Stimulated activated CD4-positive, alpha-beta T cell treated with anti-CD3 and anti-CD28 coated beads, Interleukin-15, amount 100 ng/mL, for 24 hours (primary cell): ENCODE data around the gene LRRK2.
"Not testable (repeated sequence)": the region's sequence is repeated elsewhere in the genome, so short reads cannot be mapped to it uniquely, and the experiment has no call there.

Experiments
- DNase-seq: peaks from one replicate; pipeline ENCODE4 v3.0.0-alpha.2; 2020

The LRRK2 gene

GRCh38 chr12:40250652-40251051 is 25.9 kb downstream of the LRRK2 start:
- DNase-seq = not testable (repeated sequence)

GRCh38 chr12:40253936-40254335 is 29.1 kb downstream of the LRRK2 start:
- no peak for DNase-seq

GRCh38 chr12:40254455-40255085 is 29.8 kb downstream of the LRRK2 start:
- DNase-seq = no peak

- DNase-seq = no peak
Observed at GRCh38 chr12:40258371-40258770, 33.6 kb downstream of the LRRK2 start.

GRCh38 chr12:40261937-40262336 is 37.1 kb downstream of the LRRK2 start:
- no peak for DNase-seq

- DNase-seq = no peak
Observed at GRCh38 chr12:40262657-40263056, 37.9 kb downstream of the LRRK2 start.

- DNase-seq = no peak
Observed at GRCh38 chr12:40263616-40264409, 39.0 kb downstream of the LRRK2 start.

- DNase-seq = no peak
Observed at GRCh38 chr12:40271981-40272664, 47.3 kb downstream of the LRRK2 start.

GRCh38 chr12:40281791-40282364 is 57.1 kb downstream of the LRRK2 start:
- DNase-seq = no peak

- no peak for DNase-seq
Observed at GRCh38 chr12:40286583-40286982, 61.8 kb downstream of the LRRK2 start.

GRCh38 chr12:40287369-40287975 is 62.7 kb downstream of the LRRK2 start:
- DNase-seq = no peak

- no peak for DNase-seq
Observed at GRCh38 chr12:40292788-40293429, 68.1 kb downstream of the LRRK2 start.

GRCh38 chr12:40298341-40298740 is 73.5 kb downstream of the LRRK2 start:
- no peak for DNase-seq

GRCh38 chr12:40300490-40300889 is 75.7 kb downstream of the LRRK2 start:
- DNase-seq = no peak

- DNase-seq = no peak
Observed at GRCh38 chr12:40309001-40309400, 84.2 kb downstream of the LRRK2 start.

GRCh38 chr12:40310211-40310610 is 85.4 kb downstream of the LRRK2 start:
- no peak for DNase-seq

GRCh38 chr12:40312196-40312595 is 87.4 kb downstream of the LRRK2 start:
- DNase-seq = no peak

GRCh38 chr12:40312982-40313576 is 88.3 kb downstream of the LRRK2 start:
- DNase-seq = no peak

- no peak for DNase-seq
Observed at GRCh38 chr12:40313928-40314327, 89.1 kb downstream of the LRRK2 start.

GRCh38 chr12:40314927-40315326 is 90.1 kb downstream of the LRRK2 start:
- no peak for DNase-seq

GRCh38 chr12:40315375-40315774 is 90.6 kb downstream of the LRRK2 start:
- no peak for DNase-seq

- no peak for DNase-seq
Observed at GRCh38 chr12:40324261-40324660, 99.5 kb downstream of the LRRK2 start.
